HG03097 (cell line): ENCODE data around the gene ZCCHC7.
A peak's percentile ranks its signal among the peaks of the same experiment; 100 is the strongest.
"Not testable (repeated sequence)": the region's sequence is repeated elsewhere in the genome, so short reads cannot be mapped to it uniquely, and the experiment has no call there.

Experiments
- ATAC-seq: cut with Tn5 transposase; IDR thresholded peaks from one replicate; pipeline ENCODE4 v1.9.1; 2021; ENCODE audit not compliant: unreplicated experiment, low FRiP score

The ZCCHC7 gene

DNA sequence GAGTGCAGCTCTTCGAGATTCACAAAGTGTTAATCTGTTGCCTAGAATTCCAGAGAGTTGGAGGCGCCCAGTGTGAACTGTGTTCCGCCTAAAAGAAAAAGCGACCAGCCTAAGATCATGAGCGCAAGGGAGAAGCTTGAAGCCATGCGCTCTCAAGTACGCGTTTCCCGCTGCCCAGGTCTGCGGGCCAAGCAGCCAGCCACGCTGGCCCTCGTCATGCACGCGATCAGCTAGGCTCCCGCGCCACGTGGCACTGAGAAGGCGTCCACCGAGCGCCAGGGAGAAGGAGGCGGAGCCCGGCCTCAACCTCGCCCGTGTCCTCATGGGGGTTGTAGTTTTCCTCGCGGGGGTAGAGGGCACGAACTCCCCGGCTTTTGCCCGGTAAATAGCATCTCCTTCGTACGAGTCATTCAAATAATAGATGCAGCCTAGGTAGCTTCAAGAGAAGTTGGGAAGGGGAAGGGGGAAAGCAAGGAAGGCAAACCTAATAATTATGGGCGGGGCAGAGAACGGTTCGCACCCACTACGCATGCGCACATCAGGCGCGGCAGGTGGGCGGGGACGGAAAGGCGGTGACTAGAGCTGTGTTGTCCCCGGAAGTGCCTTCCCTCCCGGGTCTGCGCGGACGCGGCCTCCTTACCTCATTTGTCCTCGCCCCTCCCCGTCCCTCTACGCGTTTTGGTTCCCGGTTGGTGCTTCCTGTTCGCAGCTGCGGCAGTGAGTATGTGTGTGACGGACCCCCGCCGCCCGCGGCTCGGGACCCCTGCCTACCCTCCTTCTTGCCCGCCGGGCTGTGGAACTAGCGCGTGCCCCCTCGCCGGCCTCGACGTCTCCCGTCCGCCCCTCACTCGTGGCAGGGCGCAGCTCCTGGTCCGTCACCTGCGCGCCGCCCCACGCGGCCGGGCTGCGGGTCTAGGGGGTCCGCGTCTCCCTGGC, at the start of gene ZCCHC7:
TSS of gene ZCCHC7 (plus strand) at position 668 of the 936 bp plus-strand sequence.
- peak; percentile 88 for ATAC-seq

DNA sequence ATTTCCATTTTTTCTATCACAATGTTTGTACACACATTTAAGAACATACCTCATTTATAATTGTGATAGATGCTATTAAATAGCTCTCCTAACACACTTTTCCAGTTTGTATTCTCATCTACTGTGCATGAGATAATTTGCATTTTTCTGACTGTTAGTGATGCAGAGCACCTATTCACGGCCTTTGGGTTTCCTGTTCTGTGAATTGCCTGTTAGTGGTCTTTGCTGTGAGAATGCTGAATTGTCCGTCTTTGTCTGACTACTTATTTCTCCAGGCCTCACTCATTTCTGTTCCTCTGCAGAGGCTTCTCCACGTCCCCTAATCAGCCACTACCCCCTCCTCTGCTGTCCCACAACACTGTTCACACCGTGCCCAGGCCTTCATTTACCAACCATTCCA, 45.6 kb upstream of the ZCCHC7 start:
- not testable (repeated sequence) for ATAC-seq

DNA sequence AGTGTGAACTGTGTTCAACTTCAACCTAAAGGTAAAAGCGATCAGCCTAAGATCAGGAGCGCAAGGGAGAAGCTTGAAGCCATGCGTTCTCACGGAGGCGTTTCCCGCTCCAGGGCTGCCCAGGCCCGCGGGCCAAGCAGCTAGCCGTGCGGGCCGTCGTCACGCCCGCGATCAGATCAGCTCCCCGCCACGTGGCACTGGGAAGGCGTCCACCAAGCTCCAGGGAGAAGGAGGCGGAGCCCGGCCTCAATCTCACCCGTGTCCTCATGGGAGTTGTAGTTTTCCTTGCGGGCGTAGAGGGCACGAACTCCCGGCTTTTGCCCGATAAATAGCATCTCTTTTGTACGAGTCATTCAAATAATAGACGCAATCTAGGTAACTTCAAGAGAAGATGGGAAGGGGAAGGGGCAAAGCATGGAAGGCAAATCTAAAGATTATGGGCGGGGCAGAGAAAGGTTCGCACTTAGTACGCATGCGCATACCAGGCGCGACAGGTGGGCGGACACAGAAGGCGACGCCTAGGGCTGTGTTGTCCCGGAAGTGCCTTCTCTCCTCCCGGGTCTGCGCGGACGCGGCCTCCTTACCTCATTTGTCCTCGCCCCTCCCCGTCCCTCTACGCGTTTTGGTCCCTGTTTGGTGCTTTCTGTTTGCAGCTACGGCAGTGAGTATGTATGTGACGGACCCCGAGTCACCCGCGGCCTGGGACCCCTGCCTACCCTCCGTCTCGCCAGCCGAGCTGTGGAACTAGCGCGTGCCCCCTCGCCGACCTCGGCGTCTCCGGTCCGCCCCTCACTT, 40.8 kb upstream of the ZCCHC7 start:
- peak; percentile 81 for ATAC-seq

DNA sequence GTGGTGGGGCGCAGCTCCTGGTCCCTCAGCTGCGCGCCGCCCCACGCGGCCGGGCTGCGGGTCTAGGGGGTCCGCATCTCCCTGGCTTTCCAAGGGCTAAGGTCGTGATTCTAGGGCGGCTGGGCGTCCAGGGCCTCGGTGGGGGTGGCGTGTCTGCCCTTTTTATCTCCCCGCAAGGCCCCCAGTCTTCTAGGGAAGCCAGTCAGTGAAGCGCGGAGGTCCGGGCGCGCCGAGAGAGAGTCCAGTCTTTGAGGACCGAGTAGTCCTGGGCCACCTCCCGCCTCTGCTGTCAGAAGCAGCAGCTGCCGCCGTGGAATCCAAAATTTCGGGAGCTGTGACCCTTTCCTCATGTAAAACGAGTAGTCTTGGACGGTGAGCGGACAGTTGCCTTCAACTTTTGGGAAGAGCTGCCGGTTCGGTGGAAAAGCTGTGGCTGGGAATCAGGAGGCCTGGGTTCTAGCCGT, 40.2 kb upstream of the ZCCHC7 start:
- ATAC-seq: not testable (repeated sequence)

DNA sequence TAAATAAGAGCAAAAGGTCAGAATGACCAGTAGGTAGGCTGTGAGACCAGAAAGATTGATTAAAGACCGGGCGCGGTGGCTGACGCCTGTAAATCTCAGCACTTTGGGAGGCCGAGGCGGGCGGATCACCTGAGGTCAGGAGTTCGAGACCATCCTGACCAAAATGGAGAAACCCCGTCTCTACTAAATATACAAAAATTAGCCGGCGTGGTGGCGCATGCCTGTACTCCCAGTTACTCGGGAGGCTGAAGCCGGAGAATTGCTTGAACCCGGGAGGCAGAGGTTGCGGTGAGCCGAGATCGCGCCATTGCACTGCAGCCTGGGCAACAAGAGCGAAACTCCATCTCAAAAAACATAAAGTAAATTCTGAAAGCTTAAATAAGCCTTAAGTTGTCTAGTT, 38.9 kb upstream of the ZCCHC7 start:
- not testable (repeated sequence) for ATAC-seq

DNA sequence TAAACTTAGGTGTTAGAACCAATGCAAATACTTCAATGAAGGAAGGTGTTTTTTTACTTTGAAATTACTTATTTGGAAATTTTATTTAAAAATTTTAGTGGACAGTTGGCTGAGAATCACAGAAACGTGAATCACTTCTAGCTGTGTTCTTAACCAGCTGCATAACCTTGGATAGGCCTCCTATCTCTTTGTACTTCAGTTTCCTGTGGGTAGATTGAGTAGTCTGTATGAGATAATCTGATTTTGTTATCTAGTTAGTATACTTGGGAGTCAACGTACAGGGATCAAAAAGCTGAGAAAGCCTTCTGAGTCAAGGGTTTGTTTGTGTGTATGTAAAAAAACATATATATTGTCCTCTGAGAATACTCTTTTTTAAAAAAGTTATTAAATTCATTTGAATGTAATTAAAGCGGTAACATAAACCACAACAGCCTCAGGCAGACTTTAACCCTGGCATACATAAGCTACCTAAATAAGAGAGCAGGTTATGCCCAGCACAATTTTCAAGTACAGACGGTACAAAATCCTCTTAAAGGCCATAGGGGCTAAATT, 38.1 kb upstream of the ZCCHC7 start:
- ATAC-seq: no peak

DNA sequence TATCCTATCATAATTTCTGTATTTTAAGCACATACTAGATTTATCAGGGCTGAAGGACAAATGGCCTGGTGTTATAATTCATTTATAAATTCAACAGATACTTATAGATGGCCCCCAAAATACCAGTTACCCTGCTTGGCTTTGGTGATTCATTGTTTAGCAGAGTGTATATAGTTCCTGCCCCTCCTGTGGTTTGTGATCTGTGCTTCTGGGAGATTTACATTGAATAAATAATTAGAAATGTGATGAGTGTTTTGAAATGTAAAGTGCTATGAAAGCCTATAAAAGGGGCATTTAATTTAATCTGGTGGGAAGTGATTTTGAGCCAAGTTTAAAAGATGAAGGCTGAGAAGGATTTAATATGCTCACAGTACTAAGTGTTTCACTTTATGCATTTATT, 36.7 kb upstream of the ZCCHC7 start:
- no peak for ATAC-seq

DNA sequence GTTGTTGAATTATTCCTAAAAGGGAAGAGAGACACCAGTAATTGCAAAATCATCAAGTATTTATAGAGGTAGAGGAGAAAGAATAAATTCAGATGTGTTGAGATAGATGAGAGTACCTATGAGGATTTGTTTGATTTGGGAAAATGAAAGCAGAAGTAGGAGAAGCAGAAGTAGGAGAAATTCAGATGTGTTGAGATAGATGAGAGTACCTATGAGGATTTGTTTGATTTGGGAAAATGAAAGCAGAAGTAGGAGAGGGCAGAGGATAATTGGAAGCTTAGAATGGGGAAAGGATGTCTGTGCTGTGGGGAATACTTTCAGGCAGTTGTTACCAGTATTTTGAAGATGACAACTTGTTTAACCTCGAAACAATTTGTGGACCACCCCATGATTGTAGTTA, 35.1 kb upstream of the ZCCHC7 start:
- no peak for ATAC-seq

DNA sequence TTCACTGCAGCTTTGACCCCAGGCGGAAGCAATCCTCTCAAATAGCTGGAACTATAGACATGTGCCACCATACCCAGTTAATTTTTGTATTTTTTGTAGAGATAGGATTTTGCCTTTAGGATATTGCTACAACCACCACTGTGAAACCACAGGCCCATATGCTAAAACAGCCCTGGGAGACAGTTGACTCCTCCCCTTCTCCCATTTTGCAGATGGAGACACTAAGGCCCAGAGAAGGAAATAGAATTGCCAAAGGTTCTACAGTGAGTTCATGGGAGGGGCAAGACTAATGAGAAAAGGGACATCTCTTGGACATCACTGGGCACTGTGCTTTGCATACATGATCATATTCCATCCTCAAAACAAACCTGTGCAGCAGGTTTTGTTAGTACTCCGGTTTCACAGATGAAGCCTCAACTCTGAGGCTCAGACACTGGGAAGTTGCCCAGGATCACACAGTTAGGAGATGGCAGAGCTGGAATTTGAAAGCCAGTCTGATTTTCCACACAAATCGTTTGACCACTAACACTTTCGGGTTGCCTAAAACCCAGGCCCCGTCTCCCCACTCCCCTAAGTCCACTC, 27.6 kb upstream of the ZCCHC7 start:
- ATAC-seq: not testable (repeated sequence)

DNA sequence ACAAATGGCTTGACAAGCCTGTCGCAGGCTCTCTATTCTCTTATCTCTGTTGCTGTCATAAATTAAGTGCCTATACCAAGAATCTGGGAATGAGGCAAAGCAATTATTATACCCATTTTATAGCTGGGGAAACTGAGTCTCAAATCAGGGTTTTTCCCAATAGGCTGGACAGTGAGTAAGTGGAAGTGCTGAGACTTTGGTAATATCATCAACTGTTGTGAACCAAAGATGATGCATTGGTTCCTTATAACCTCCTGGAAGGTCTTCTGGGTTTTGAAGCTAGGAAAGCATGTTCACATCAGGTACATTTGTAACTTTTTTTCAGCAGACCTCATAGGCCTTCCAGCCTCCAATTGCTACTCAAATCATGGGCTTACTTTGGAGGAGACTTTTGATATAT, 25.6 kb upstream of the ZCCHC7 start:
- ATAC-seq: no peak

DNA sequence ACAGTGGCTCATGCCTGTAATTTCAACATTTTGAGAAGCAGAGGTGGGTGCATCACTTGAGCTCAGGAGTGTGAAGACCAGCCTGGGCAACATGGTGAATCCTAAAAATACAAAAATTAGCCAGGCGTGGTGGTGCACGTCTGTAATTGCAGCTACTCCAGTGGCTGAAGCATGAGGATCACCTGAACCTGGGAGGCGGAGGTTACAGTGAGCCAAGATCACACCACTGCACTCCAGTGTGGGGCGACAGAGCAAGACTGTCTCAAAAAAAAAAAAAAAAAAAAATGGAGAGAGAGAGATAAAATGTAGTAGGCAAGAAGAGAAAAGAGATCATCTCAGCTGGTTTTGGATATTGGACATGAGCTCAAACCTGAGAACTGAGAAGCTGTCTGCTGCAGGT, 23.7 kb upstream of the ZCCHC7 start:
- no peak for ATAC-seq

DNA sequence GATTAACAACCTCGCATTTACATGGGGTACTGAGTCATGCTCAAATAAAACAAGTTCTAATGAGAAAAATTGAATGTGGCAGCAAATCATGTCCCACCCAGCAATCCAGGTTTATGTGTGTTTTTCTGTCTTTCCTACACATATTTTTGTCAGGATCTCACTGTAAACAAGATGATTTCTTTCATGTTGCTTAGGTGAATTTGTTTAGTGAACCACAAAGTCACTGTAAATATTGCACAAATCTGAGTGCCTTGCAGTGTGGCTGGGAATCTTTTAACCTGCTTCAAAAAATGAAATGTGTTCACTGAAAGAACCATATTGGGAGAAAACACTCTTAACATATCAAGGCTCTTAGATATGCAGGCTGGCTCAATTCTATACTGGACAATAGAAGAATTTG, 23.1 kb upstream of the ZCCHC7 start:
- ATAC-seq: no peak

DNA sequence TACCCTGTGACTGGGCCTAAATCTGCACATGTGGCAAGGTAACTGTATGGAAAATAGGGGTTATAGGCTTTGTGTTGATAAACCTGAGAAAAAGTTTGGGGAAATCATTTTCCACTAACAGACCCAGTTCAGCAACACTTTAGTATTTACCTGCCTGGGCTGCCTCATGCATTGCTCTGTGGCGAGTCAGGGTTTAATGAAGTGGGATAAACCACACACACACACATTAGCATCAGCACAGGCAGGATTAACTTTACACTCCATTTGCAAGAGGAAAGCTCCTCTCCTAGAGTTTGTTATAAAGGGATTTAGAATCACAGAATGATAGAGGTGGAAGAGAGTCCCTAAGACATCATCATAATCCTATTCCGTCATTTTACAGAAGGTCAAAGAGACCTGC, 20.0 kb upstream of the ZCCHC7 start:
- no peak for ATAC-seq

DNA sequence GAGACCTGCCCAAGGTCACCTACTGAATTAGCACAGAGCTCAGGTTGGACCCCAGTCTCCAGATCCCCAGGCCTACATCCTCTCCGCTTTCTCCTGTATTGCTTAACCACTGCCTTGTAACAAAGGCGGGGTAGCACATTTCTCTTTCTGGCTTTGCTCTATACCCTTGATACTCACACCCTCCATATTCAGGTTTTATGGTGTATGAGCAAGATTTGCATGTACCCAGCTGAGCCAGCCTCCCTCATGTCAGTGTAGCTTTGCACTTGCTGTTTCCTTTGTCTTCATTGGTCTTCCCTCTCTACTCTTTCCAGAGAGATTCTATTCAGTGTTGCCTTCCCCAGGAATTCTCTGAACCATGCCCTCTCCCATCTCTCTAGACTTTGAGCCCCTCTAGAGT, 19.6 kb upstream of the ZCCHC7 start:
- no peak for ATAC-seq

DNA sequence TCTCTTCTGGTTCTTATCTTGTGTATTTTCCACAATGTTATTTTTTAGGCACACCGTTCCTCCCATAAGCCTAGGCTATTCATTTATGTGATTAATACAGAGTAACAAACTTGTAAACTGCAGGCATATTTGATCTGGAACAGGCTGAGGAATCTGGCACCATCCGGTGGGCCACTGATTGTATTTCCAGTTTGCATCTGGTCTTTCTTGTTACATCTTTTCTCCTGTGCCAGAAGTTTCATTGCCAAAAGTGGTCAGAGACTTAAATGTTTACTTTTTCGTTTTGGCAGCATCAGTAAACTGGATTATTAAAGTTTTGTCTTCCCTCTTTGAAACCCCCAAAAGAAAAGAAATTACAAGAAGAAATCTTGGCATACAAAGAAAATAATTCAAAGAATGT, 17.9 kb upstream of the ZCCHC7 start:
- ATAC-seq: no peak

DNA sequence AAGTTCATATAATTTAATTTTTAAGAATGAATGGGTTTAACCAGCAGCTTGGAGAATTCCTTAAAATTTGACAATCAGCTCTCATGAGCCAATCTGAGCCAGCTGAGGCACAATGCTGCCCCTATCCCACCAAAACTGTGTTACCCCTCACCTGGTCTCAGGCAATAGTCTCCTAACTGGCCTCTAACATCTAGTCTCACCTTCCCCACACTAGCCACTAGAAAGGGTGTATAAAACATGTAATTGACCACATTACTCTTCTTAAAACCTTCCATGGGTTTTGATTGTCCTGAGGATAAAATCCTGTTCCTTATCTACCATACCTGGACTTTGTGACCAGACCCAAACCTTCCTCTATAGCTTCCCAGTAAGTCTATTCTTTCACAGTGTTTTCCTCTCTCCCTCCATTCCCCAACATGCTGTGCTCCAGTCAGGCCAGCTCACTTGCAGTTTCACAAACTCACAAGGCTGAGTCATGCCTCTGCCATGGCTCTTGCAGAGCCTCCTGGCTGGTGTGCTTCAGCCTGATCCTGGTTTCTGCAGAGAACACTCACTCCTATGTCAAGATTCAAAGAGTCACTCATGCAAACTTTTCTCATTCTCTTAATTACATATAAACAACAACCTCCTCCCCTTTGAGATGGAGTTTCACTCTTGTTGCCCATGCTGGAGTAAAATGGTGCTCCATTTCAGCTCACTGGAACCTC, 16.0 kb upstream of the ZCCHC7 start:
- no peak for ATAC-seq

DNA sequence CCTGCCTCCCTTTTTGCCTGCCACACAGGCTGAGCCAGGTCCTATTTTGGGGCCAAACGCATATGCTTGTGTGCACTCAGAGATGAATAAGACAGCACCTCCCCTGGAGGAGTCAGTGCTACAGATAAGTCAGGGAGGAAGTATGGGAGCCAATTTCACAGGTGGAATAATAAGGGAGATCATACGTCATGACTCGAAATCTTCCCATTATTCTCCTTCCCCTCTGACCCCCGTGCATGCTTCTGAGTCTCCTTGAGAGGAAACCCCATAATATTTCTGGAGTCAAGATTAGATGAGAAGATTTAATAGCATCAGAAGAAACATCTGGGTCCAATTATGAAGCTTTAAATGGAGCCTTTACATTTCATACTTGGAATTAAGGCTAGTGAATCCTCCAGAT, 15.1 kb upstream of the ZCCHC7 start:
- no peak for ATAC-seq

DNA sequence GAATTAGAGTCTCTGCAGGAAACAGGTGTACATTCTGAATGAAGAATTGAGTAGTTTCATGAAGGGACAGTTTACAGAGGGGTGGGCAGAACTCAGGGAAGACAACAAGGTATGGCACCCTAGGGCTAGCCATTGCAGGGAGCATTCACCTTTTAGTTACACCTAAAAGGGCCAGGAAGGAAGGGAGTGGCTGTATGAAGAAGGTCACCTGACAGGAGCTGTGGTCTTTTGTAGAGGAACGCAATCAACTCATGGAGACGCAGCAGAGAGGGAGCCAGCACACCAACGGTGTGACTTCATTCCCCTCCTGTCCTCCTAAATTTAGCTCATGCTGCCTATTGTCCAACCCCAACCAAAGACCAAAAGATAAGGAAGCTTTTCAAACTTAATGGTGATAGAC, 12.7 kb upstream of the ZCCHC7 start:
- ATAC-seq: no peak

DNA sequence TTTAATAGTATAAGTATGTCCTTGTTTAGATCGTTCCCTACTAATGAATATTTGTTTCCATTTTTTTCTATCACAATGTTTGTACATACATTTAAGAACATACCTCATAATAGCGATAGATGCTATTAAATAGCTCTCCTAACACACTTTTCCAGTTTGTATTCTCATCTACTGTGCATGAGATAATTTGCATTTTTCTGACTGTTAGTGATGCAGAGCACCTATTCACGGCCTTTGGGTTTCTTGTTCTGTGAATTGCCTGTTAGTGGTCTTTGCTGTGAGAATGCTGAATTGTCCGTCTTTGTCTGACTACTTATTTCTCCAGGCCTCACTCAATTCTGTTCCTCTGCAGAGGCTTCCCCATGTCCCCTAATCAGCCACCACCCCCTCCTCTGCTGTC, 5.9 kb upstream of the ZCCHC7 start:
- ATAC-seq: not testable (repeated sequence)

DNA sequence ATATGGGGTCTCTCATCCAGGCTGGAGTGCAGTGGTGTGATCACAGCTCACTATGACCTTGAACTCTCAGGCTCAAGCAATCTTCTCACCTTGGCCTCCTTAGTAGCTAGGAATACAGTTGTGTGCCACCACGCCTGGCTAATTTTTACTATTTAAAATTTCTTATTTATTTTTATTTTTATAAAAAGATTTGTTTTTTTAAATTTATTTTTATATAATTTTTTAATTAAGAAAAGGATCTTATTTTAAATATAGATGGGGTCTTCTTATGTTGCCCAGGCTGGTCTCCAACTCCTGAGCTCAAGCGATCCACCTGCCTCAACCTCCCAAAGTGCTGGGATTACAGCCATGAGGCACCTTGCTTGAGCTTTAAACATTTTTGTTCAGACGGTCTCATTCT, 2.4 kb upstream of the ZCCHC7 start:
- no peak for ATAC-seq
